Esophagus muscularis mucosa (tissue), 4 donors: ENCODE results near the gene SOX9. TPM values are rescaled to one million over a fixed set of nuclear protein-coding genes. Genes with fewer than 3 reads are reported as not detected.

Experiments used
- DNase-seq: peaks from one replicate; pipeline ENCODE4 v3.0.0-alpha.2; 2017; ENCODE audit errors: extremely low spot score
- H3K27ac ChIP-seq, 4 donors: fragments of 200-600 bp; sonication (generic); replicated peaks in 1 of 4; 1 replicate in 3 of 4; 2 replicates in 1 of 4; pipeline ENCODE4 v1.5.1; 2016 to 2019; ENCODE audit warnings: mild to moderate bottlenecking in 1 of 4
- H3K27me3 ChIP-seq, 4 donors: fragments of 200-600 bp; sonication (generic); one replicate each; pipeline versions ENCODE4 v1.5.1 to v1.6.0; 2016 to 2019
- H3K36me3 ChIP-seq, 4 donors: fragments of 200-600 bp; sonication (generic); one replicate each; pipeline ENCODE4 v1.5.1; 2016 to 2019
- H3K4me1 ChIP-seq, 4 donors: fragments of 200-600 bp; sonication (generic); one replicate each; pipeline ENCODE4 v1.5.1; 2016 to 2019
- H3K4me3 ChIP-seq, 4 donors: fragments of 200-600 bp; sonication (generic); 1 replicate in 2 of 4; 2 replicates in 2 of 4; pipeline ENCODE4 v1.5.1; 2016 to 2019; ENCODE audit warnings: mild to moderate bottlenecking in 4 of 4, moderate library complexity in 1 of 4
- H3K9me3 ChIP-seq, 4 donors: fragments of 200-600 bp; sonication (generic); 1 replicate in 3 of 4; 2 replicates in 1 of 4; pipeline ENCODE4 v1.5.1; 2016 to 2019
- EP300 ChIP-seq: sonication (generic); formaldehyde crosslinking; IDR thresholded peaks from one replicate; pipeline ENCODE4 v1.6.1; 2017; ENCODE audit warnings: antibody characterized with exemption
- POLR2A ChIP-seq: fragments of 450-650 bp; IDR thresholded peaks from one replicate; pipeline ENCODE4 v1.6.1; 2017; ENCODE audit warnings: antibody characterized with exemption, moderate library complexity, mild to moderate bottlenecking, low read depth
- POLR2AphosphoS5 ChIP-seq, 2 donors: sonication (generic); formaldehyde crosslinking; IDR thresholded peaks; one replicate each; pipeline ENCODE4 v1.6.1; 2017; ENCODE audit warnings: antibody characterized with exemption in 2 of 2
- WGBS: methylation state at CpG from one replicate; pipeline ENCODE4 v1.1.5; 2018; 5-methylcytosine and 5-hydroxymethylcytosine counted together
- intact Hi-C: fragments of 100-400 bp; cut with DNase I; formaldehyde crosslinking; loops from one replicate; pipeline ENCODE4 v1.15.1; 2023
- total RNA-seq, 4 donors: library from RNA; depleted of rRNA; stranded (reverse); fragments of >200 nt; gene quantifications; one replicate each; pipeline versions ENCODE4 v1.1.0 to v1.2.1, GENCODE V29; 2016
- TF ChIP-seq, protein P1 (sequence below), 3 experiments: fragments of 200-600 bp in 2 of 3; fragments of 450-650 bp in 1 of 3; sonication (generic) in 2 of 3; IDR thresholded peaks; one replicate each; pipeline ENCODE4 v1.5.1; 2017 to 2019; ENCODE audit warnings: antibody characterized with exemption in 3 of 3, mild to moderate bottlenecking in 2 of 3, moderate library complexity in 1 of 3

The SOX9 gene
- total RNA-seq, 4 donors from 2014 or later = 1.4 to 3.7 (median 1.9) TPM

- Histone ChIP-seq H3K27ac (no peak overlapping the region), H3K4me3 (no peak overlapping the region), H3K4me1 (peaks cover 0 to 8% (median 0%) of the 10 kb centered on the region in 4 donors), H3K36me3 (no peaks in the 10 kb centered on the region), H3K9me3 (no peaks in the 10 kb centered on the region), H3K27me3 (peaks cover 0 to 3% (median 0%) of the 10 kb centered on the region in 4 donors)
- DNase-seq = no peak
- no peak for TF ChIP-seq POLR2AphosphoS5 (IDR thresholded peaks at IDR 0.05)
- TF ChIP-seq, protein P1, sequence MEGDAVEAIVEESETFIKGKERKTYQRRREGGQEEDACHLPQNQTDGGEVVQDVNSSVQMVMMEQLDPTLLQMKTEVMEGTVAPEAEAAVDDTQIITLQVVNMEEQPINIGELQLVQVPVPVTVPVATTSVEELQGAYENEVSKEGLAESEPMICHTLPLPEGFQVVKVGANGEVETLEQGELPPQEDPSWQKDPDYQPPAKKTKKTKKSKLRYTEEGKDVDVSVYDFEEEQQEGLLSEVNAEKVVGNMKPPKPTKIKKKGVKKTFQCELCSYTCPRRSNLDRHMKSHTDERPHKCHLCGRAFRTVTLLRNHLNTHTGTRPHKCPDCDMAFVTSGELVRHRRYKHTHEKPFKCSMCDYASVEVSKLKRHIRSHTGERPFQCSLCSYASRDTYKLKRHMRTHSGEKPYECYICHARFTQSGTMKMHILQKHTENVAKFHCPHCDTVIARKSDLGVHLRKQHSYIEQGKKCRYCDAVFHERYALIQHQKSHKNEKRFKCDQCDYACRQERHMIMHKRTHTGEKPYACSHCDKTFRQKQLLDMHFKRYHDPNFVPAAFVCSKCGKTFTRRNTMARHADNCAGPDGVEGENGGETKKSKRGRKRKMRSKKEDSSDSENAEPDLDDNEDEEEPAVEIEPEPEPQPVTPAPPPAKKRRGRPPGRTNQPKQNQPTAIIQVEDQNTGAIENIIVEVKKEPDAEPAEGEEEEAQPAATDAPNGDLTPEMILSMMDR (IDR thresholded peaks at IDR 0.05) = no peak
- WGBS = 82% methylated on average over 3 of the region's 3 CpGs
- intact Hi-C loops = no loop called here
Measured at GRCh38 chr17:72093707-72094106, 27.1 kb upstream of the SOX9 start.

DNA sequence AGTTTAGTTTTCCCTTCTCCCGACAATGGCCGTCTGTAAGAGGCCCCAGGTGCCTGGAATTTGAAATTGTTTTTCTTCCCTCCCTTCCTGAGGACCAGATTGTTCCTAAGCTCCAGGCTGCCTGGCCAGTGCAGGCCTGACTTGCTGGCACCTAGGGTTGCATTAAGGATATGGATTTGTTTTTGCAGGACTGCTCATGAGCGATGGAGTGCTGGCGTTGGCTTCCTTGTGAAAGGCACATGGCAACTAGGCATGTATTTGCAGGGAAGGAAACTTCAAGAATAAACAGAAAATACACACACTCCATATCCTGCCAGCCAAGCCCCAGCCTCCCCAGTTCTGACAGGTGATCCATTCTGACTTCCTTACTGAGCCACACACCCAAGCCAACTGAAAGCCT is 25.5 kb upstream of the SOX9 start:
- intact Hi-C loops = no loop called here
- no peaks in the 10 kb centered on the region for H3K9me3 ChIP-seq
- TF ChIP-seq POLR2AphosphoS5 (IDR thresholded peaks at IDR 0.05) = no peak
- TF ChIP-seq POLR2A = no peak
- TF ChIP-seq, protein P1 (IDR thresholded peaks at IDR 0.05) = no peak
- no peak overlapping the region for H3K4me3 ChIP-seq
- no peaks in the 10 kb centered on the region for H3K4me1 ChIP-seq
- no peaks in the 10 kb centered on the region for H3K36me3 ChIP-seq
- no peak for DNase-seq
- no peak overlapping the region for H3K27ac ChIP-seq
- whole genome bisulfite sequencing = 84% methylated on average over 4 of the region's 4 CpGs
- peaks cover 0 to 3% (median 0%) of the 10 kb centered on the region in 4 donors for H3K27me3 ChIP-seq

DNA sequence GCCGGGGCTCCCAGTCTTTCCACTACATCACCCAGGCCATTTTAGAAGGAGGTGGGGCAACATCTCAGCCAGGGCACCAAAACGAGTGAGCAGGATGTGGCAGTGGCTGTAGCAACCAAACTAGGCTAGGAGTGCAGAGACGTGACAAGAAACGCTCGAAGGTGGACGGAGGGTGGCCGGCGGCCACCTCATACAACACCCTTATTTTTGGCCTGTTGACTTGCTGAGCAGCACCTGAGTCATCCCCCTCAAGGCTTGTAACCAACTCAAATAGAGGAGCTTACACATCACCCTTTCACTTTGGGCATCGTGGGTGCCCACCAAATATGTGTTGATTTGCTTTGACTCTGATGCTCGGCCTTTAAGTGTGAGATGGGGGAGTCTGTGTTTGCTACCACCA is 23.7 kb upstream of the SOX9 start:
- no peak for DNase-seq
- H3K4me1 ChIP-seq = no peaks in the 10 kb centered on the region
- H3K27ac ChIP-seq = no peak overlapping the region
- no peaks in the 10 kb centered on the region for H3K9me3 ChIP-seq
- TF ChIP-seq EP300 = no peak
- TF ChIP-seq POLR2A = no peak
- TF ChIP-seq POLR2AphosphoS5 (IDR thresholded peaks at IDR 0.05) = no peak
- TF ChIP-seq, protein P1 (IDR thresholded peaks at IDR 0.05) = no peak
- WGBS = 85% methylated on average over 10 of the region's 10 CpGs
- peaks cover 0 to 3% (median 0%) of the 10 kb centered on the region in 4 donors for H3K27me3 ChIP-seq
- H3K36me3 ChIP-seq = no peaks in the 10 kb centered on the region
- H3K4me3 ChIP-seq = no peak overlapping the region
- intact Hi-C loops = no loop called here

DNA sequence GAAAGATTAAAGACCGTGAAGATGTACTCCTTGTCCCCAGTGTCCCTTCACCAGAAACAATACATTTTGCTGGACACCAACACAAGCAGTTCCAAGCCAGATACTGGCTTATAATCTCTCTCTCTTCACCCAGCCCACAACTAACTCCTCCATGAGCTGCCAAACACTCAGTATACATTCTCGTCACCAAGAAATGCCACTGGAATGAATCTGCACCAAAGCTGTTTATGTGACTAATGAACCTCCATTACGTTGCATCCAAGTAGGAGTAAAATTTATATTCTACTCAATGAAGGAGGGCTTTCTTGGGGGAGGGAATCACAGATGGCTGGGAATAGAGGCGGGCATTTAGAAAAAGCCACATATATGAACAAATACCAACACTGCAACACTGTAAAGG is 20.9 kb upstream of the SOX9 start:
- TF ChIP-seq POLR2A (no peak), EP300 (no peak)
- TF ChIP-seq, protein P1 (IDR thresholded peaks at IDR 0.05) = no peak
- intact Hi-C loops = no loop called here
- H3K4me1 ChIP-seq = no peaks in the 10 kb centered on the region
- H3K9me3 ChIP-seq = no peaks in the 10 kb centered on the region
- no peak for DNase-seq
- no peaks in the 10 kb centered on the region for H3K36me3 ChIP-seq
- peaks cover 0 to 12% (median 0%) of the 10 kb centered on the region in 4 donors for H3K27me3 ChIP-seq
- no peak overlapping the region for H3K4me3 ChIP-seq
- H3K27ac ChIP-seq = no peak overlapping the region
- WGBS = 80% methylated on average over 4 of the region's 4 CpGs

DNA sequence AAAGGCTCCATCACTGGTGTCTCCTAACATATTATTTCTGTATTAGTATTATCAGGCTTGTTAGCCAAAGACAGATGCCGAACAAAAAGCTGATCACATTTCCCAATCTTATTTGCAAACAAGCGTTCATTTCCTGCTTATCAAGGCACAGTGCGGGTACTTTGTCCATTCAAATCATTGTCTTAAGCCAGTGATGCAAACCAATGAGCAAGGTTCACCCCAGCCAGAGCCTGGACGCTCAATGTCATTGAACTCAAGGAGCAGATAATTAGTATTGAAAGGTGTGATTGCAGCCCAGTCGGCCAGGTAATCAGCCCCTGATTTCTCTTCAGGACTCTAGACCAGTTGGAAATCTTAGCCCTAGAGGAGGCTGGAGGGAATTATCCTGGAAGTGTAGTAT is 20.4 kb upstream of the SOX9 start:
- Histone ChIP-seq H3K27ac (no peak overlapping the region), H3K36me3 (no peaks in the 10 kb centered on the region), H3K9me3 (no peaks in the 10 kb centered on the region), H3K27me3 (peaks cover 0 to 9% (median 0%) of the 10 kb centered on the region in 4 donors), H3K4me3 (no peak overlapping the region), H3K4me1 (no peaks in the 10 kb centered on the region)
- intact Hi-C loops = no loop called here
- TF ChIP-seq POLR2A (no peak), EP300 (no peak)
- WGBS = 86% methylated on average over 5 of the region's 5 CpGs
- no peak for DNase-seq
